Heart left ventricle (tissue), 16 donors: Measurements from ENCODE around the gene TMC3. TPM values are rescaled to one million over a fixed set of nuclear protein-coding genes. Genes with fewer than 3 reads are reported as not detected.

Experiments used
- ATAC-seq, 4 donors: fragments of 200-7000 bp; cut with Tn5 transposase; one replicate each; pipeline ENCODE4 v1.9.1; 2020 to 2022; ENCODE audit warnings: moderate library complexity in 4 of 4, mild to moderate bottlenecking in 3 of 4, moderate number of reproducible peaks in 1 of 4
- DNase-seq, 5 donors: peaks; one replicate each; pipeline ENCODE4 v3.0.0-alpha.2; 2020
- H3K27ac ChIP-seq, 12 donors: fragments of 200-600 bp; sonication (generic) in 4 of 12; one replicate each; pipeline versions ENCODE4 v1.5.0 to v1.8.0; 2016 to 2022; ENCODE audit warnings: mild to moderate bottlenecking in 2 of 12
- H3K27me3 ChIP-seq, 9 donors: fragments of 200-600 bp; sonication (generic) in 2 of 9; one replicate each; pipeline versions ENCODE4 v1.5.1 to v1.8.0; 2016 to 2022; ENCODE audit warnings: mild to moderate bottlenecking in 3 of 9
- H3K36me3 ChIP-seq, 9 donors: fragments of 200-600 bp; sonication (generic) in 2 of 9; one replicate each; pipeline versions ENCODE4 v1.5.0 to v1.8.0; 2018 to 2022; ENCODE audit warnings: mild to moderate bottlenecking in 2 of 9
- H3K4me1 ChIP-seq, 12 donors: fragments of 200-600 bp; sonication (generic) in 4 of 12; one replicate each; pipeline versions ENCODE4 v1.5.0 to v1.8.0; 2016 to 2022; ENCODE audit warnings: mild to moderate bottlenecking in 3 of 12
- H3K4me3 ChIP-seq, 12 donors: fragments of 200-600 bp; sonication (generic) in 4 of 12; one replicate each; pipeline versions ENCODE4 v1.5.0 to v1.8.0; 2017 to 2022; ENCODE audit warnings: mild to moderate bottlenecking in 9 of 12, moderate library complexity in 4 of 12
- H3K9me3 ChIP-seq, 12 donors: fragments of 200-600 bp; sonication (generic) in 4 of 12; one replicate each; pipeline versions ENCODE4 v1.5.0 to v1.8.0; 2016 to 2022; ENCODE audit warnings: mild to moderate bottlenecking in 1 of 12
- POLR2A ChIP-seq, 2 donors: fragments of 450-650 bp; IDR thresholded peaks; one replicate each; pipeline ENCODE4 v1.6.1; 2017; ENCODE audit warnings: antibody characterized with exemption in 2 of 2, mild to moderate bottlenecking in 2 of 2, moderate library complexity in 2 of 2
- WGBS, 4 donors: extraction: QIAGEN DNeasy Blood & Tissue Kit in 2 of 4; methylation state at CpG; one replicate each; pipeline versions ENCODE4 v1.1.5 to v1.1.7; 2013 to 2018; 5-methylcytosine and 5-hydroxymethylcytosine counted together
- intact Hi-C, 10 donors: fragments of 100-400 bp; cut with DNase I; formaldehyde crosslinking; loops; one replicate each; pipeline versions ENCODE4 v1.11.1 to v1.14.2; 2022
- polyA plus RNA-seq, 2 donors: library from polyadenylated mRNA; stranded (reverse); fragments of 200-250 nt; gene quantifications; one replicate each; pipeline ENCODE4 v1.2.3, GENCODE V29; 2013
- total RNA-seq, 9 donors: library from RNA; depleted of rRNA in 2 of 9; stranded (reverse); fragments of >200 nt in 2 of 9; fragmentation: NEBNext Ultra II Directional in 3 of 9; extraction: Animal tissue kit (Norgen Biotek cat#: 25700) in 3 of 9; gene quantifications; one replicate each; pipeline versions ENCODE4 v1.1.0 to v1.2.4, GENCODE V29; 2016 to 2023
- TF ChIP-seq, protein P1 (sequence below), 12 donors: fragments of 200-600 bp; sonication (generic) in 4 of 12; IDR thresholded peaks; one replicate each; pipeline versions ENCODE4 v1.5.0 to v1.8.0; 2018 to 2022; ENCODE audit warnings: antibody characterized with exemption in 12 of 12, mild to moderate bottlenecking in 5 of 12
- donor health status: ischemic (EF 13 %, LVEDD 7.1; RV severe dilation, severe dysfunction).
- donor health status: healthy with polysubstance abuse.
- donor health status: DM: no; HTN: yes; CAD: no.
- donor health status: DM: no; HTN: no; CAD: no.
- donor health status: ischemic (EF 25% LVEDD 6.9; RV normal size, moderate dysfunction).
- donor health status: ischemic (EF 25% LVEDD 5.7; RV mildly dilated, moderate dysfunction).
- donor health status: healthy.
- donor health status: DM: yes; HTN: yes; CAD: no.
- donor health status: ischemic (EF 35%, LVEDD 5.7; RV mildly dilated, moderate dysfunction).
- donor health status: nonischemic (EF 11% LVEDD 7.7; RV severe dilation, severe dysfunction).
- donor health status: DM: yes; HTN: yes; CAD: no.
- donor health status: PGD.
- donor health status: ischemic (EF 29% LVEDD 5.4; RV normal size, mild dysfunction).
- donor health status: nonischemic (EF 23%, LVEDD 6.1; RV moderate dilation, normal function).

Gene TMC3
- total and polyA plus RNA-seq, 11 donors = 0.19 TPM; not detected in 10

DNA sequence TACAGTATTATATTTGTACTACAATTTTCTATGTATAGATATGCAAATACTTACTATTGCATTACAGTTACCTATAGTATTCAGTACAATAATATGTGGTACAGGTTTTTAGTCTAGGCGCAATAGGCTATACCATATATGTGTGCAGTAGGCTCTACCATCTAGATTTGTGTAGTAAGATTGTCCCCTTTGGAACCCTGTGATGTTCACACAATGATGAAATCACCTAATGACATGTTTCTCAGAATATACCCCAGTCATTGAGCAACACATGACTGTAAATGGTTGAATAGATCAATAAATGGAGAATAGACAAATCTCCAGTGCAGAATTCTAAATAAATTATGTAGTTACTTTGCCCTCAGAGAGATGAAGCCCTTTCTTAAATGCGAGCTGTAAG is 17.6 kb upstream of the TMC3 start:
- no peak overlapping the region for H3K4me3 ChIP-seq
- DNase-seq (no peak), ATAC-seq (no peak)
- TF ChIP-seq POLR2A (IDR thresholded peaks at IDR 0.05) = no peak
- no peak overlapping the region for H3K27ac ChIP-seq
- H3K27me3 ChIP-seq = no peaks in the 10 kb centered on the region
- H3K36me3 ChIP-seq = no peaks in the 10 kb centered on the region
- H3K4me1 ChIP-seq = no peaks in the 10 kb centered on the region
- whole genome bisulfite sequencing, 4 donors = 98 to 100% (median 100%) methylated on average over 2 of the region's 2 CpGs
- H3K9me3 ChIP-seq = peaks cover 0 to 4% (median 0%) of the 10 kb centered on the region in 12 donors
- intact Hi-C loops = no loop called here

DNA sequence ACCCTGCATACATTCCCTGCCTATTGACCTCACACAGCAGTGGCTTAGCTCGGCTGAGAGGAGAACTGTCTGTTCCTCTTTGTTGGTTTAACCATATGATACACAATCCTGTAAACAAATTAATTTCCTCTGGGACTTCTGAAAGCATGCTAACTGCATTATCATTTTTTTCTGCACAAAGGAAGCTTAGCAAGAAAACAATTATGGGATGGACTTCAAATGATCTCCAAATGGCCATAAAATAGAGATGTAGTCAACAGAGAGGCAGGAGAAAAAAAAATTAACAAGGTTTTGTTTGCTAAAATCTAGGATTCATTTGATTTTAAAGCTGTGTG is 14.4 kb upstream of the TMC3 start:
- no peaks in the 10 kb centered on the region for H3K36me3 ChIP-seq
- ATAC-seq (no peak), DNase-seq (no peak)
- no peak overlapping the region for H3K27ac ChIP-seq
- intact Hi-C loops = no loop called here
- TF ChIP-seq, protein P1, sequence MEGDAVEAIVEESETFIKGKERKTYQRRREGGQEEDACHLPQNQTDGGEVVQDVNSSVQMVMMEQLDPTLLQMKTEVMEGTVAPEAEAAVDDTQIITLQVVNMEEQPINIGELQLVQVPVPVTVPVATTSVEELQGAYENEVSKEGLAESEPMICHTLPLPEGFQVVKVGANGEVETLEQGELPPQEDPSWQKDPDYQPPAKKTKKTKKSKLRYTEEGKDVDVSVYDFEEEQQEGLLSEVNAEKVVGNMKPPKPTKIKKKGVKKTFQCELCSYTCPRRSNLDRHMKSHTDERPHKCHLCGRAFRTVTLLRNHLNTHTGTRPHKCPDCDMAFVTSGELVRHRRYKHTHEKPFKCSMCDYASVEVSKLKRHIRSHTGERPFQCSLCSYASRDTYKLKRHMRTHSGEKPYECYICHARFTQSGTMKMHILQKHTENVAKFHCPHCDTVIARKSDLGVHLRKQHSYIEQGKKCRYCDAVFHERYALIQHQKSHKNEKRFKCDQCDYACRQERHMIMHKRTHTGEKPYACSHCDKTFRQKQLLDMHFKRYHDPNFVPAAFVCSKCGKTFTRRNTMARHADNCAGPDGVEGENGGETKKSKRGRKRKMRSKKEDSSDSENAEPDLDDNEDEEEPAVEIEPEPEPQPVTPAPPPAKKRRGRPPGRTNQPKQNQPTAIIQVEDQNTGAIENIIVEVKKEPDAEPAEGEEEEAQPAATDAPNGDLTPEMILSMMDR (IDR thresholded peaks at IDR 0.05) = no peak
- TF ChIP-seq POLR2A (IDR thresholded peaks at IDR 0.05) = no peak
- H3K4me1 ChIP-seq = no peaks in the 10 kb centered on the region
- no peak overlapping the region for H3K4me3 ChIP-seq
- WGBS, 4 donors = 41 to 63% (median 54%) methylated on average over 1 of the region's 1 CpG
- H3K27me3 ChIP-seq = no peaks in the 10 kb centered on the region
- H3K9me3 ChIP-seq = peaks cover 0 to 4% (median 0%) of the 10 kb centered on the region in 12 donors

DNA sequence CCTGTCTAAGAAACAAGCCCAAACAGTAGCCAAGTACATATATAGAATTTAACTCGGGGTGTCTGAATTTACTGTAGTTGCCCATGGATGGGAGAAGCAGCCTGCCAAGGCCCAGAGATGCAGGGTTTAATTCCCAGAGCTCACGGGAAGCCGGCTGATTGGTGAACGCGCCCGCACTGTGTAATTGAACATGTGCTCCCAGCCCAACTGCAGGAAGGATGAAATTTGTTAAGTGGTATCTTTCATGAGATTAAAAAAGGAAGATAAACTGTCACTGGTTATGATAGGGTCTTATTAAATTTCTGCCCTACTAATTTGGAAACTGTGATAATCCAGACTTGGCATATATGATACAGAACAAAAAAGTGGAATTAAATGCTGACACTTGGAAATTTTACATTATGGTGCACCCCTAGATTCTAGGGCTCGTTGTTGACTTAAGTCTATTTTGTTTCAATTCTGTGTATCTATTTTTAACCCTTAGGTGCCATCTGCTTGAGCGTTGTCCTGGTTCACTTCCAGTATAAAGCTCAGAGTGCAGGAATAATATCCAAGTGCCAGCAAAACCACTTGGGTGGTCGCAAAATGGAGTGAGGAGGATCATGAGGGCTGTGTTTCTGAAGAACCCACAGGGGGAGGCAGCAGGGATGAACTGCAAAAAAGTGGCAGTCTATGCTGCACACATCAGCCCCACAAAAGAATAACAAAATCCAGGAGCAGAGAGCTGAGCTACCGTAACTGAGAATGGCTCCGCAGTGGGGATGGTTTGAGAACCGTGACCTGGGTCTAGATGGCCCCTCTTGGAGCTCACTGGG is 13.8 kb upstream of the TMC3 start:
- 85 to 88% (median 85%) methylated on average over 12 of the region's 12 CpGs for WGBS, 4 donors
- Histone ChIP-seq H3K36me3 (no peaks in the 10 kb centered on the region), H3K4me1 (no peaks in the 10 kb centered on the region), H3K9me3 (peaks cover 0 to 4% (median 0%) of the 10 kb centered on the region in 12 donors), H3K4me3 (no peak overlapping the region), H3K27me3 (no peaks in the 10 kb centered on the region), H3K27ac (no peak overlapping the region)
- no peak for DNase-seq
- no peak for ATAC-seq
- intact Hi-C loops = no loop called here
- TF ChIP-seq, protein P1 (IDR thresholded peaks at IDR 0.05) = no peak
- no peak for TF ChIP-seq POLR2A (IDR thresholded peaks at IDR 0.05)

DNA sequence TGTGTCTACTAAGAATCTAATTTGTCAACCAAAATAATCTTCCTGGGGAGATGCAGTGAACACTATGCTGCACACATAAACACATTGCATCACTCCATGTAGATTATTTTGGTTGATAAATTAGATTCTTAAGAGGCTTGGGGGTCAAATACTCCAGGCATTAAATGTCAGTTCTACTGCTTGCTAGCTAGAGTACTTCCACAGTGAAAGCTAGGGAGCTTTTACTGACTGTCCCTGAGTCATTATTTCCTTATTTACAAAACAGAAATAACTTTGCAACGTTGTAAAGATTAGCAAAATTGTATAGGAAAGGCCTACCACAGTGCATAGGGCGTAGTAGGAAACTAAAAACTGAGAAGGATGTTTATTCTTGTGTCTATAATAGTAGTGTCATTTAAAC is 12.9 kb upstream of the TMC3 start:
- 66 to 76% (median 68%) methylated on average over 2 of the region's 2 CpGs for WGBS, 4 donors
- Histone ChIP-seq H3K4me3 (no peak overlapping the region), H3K27ac (no peak overlapping the region), H3K4me1 (no peaks in the 10 kb centered on the region), H3K9me3 (peaks cover 0 to 4% (median 0%) of the 10 kb centered on the region in 12 donors), H3K36me3 (no peaks in the 10 kb centered on the region), H3K27me3 (no peaks in the 10 kb centered on the region)
- DNase-seq = no peak
- TF ChIP-seq POLR2A (IDR thresholded peaks at IDR 0.05) = no peak
- TF ChIP-seq, protein P1 (IDR thresholded peaks at IDR 0.05) = no peak
- intact Hi-C loops = no loop called here
- no peak for ATAC-seq

DNA sequence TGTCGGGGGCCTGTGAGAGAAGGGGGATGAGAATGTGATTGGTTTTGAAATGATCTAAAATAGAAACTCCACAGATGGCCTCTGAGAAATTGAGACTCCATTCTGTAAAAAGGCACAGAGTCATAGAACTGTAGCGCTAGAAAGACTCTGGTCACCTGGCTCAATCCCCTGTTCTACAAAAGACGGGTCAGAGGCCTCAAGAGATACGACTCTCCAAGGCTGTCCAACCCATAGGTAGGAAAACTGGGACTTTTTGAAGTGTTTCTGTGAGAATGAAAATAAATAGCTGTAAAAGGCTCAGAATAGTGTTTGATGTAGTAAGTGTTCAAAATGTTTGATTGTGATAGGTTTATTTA is 11.7 kb upstream of the TMC3 start:
- H3K9me3 ChIP-seq = peaks cover 0 to 4% (median 0%) of the 10 kb centered on the region in 12 donors

More for the DNA sequence above, 11.7 kb upstream of the TMC3 start:
- TF ChIP-seq POLR2A (IDR thresholded peaks at IDR 0.05) = no peak
- TF ChIP-seq, protein P1 (IDR thresholded peaks at IDR 0.05) = no peak
- intact Hi-C loops = no loop called here
- DNase-seq = no peak
- H3K27ac ChIP-seq = no peak overlapping the region
- H3K27me3 ChIP-seq = no peaks in the 10 kb centered on the region
- no peak for ATAC-seq
- H3K36me3 ChIP-seq = no peaks in the 10 kb centered on the region
- WGBS, 4 donors = 93 to 97% (median 95%) methylated on average over 4 of the region's 4 CpGs
- no peak overlapping the region for H3K4me3 ChIP-seq
- H3K4me1 ChIP-seq = no peaks in the 10 kb centered on the region
